Endodermal cell (in vitro differentiated cells): ENCODE data around the gene ARHGEF12. TPM values are rescaled to one million over a fixed set of nuclear protein-coding genes. Genes with fewer than 3 reads are reported as not detected.

Experiments
- DNase-seq: peaks from one replicate; pipeline ENCODE4 v3.0.0-alpha.2; 2017
- H3K27ac ChIP-seq: 2 replicates; pipeline ENCODE4 v1.5.1; 2013; ENCODE audit warnings: mild to moderate bottlenecking, low read depth, low read length, moderate library complexity
- H3K27me3 ChIP-seq: 2 replicates; pipeline ENCODE4 v1.6.1; 2013; ENCODE audit warnings: mild to moderate bottlenecking, low read length, moderate library complexity; ENCODE audit not compliant: insufficient read depth, control insufficient read depth, poor library complexity, severe bottlenecking
- H3K36me3 ChIP-seq: 2 replicates; pipeline ENCODE4 v1.7.0; 2013; ENCODE audit warnings: mild to moderate bottlenecking, low read length, moderate library complexity; ENCODE audit not compliant: control insufficient read depth, insufficient read depth
- H3K4me1 ChIP-seq: one replicate; pipeline ENCODE4 v1.7.0; 2013; ENCODE audit warnings: low read length; ENCODE audit not compliant: control insufficient read depth, insufficient read depth
- H3K4me3 ChIP-seq: 2 replicates; pipeline ENCODE4 v1.5.1; 2013; ENCODE audit warnings: mild to moderate bottlenecking, low read length, moderate library complexity
- H3K9ac ChIP-seq: 2 replicates; pipeline ENCODE4 v1.6.1; 2013; ENCODE audit warnings: mild to moderate bottlenecking, low read length, moderate library complexity; ENCODE audit not compliant: poor library complexity, severe bottlenecking; ENCODE audit errors: extremely low read depth
- H3K9me3 ChIP-seq: 2 replicates; pipeline ENCODE4 v1.6.1; 2013; ENCODE audit warnings: mild to moderate bottlenecking, low read length, moderate library complexity; ENCODE audit not compliant: control insufficient read depth
- H3K27ac Mint-ChIP-seq: 2 replicates; pipeline ENCODE4 v1.8.0; 2020; ENCODE audit warnings: mixed read lengths
- H3K27me3 Mint-ChIP-seq: 2 replicates; pipeline ENCODE4 v1.8.0; 2021; ENCODE audit warnings: mild to moderate bottlenecking, mixed read lengths; ENCODE audit not compliant: insufficient read depth
- H3K36me3 Mint-ChIP-seq: 2 replicates; pipeline ENCODE4 v1.8.0; 2020; ENCODE audit warnings: low read depth, mixed read lengths
- H3K4me1 Mint-ChIP-seq: 2 replicates; pipeline ENCODE4 v1.8.0; 2020; ENCODE audit warnings: mixed read lengths
- H3K4me3 Mint-ChIP-seq: 2 replicates; pipeline ENCODE4 v1.8.0; 2020; ENCODE audit warnings: mild to moderate bottlenecking, moderate library complexity, mixed read lengths
- H3K9me3 Mint-ChIP-seq: 2 replicates; pipeline ENCODE4 v1.8.0; 2020; ENCODE audit warnings: mild to moderate bottlenecking, mixed read lengths
- CTCF ChIP-seq: fragments of 200-600 bp; sonication (generic); conservative IDR thresholded peaks from 2 replicates; pipeline ENCODE4 v1.5.0; 2021; ENCODE audit warnings: antibody characterized with exemption, mild to moderate bottlenecking
- WGBS, 2 experiments: methylation state at CpG; one replicate each; pipeline versions ENCODE4 v1.1.5 to v1.1.7; 2013; ENCODE audit warnings: missing lambda C conversion rate in 2 of 2, mixed read lengths in 1 of 2; ENCODE audit not compliant: insufficient coverage in 1 of 2, insufficient read length in 1 of 2; 5-methylcytosine and 5-hydroxymethylcytosine counted together
- total RNA-seq, 2 donors: library from RNA; stranded (reverse); fragmentation: NEBNext Ultra II Directional in 1 of 2; extraction: Animal tissue kit (Norgen Biotek cat#: 25700) in 1 of 2; gene quantifications; 2 replicates in 1 of 2; 3 replicates in 1 of 2; pipeline ENCODE4 v1.2.1, GENCODE V29; 2021

The ARHGEF12 gene
- total RNA-seq, 2 donors from 2014 or later: 35.3 to 38.7 TPM

DNA sequence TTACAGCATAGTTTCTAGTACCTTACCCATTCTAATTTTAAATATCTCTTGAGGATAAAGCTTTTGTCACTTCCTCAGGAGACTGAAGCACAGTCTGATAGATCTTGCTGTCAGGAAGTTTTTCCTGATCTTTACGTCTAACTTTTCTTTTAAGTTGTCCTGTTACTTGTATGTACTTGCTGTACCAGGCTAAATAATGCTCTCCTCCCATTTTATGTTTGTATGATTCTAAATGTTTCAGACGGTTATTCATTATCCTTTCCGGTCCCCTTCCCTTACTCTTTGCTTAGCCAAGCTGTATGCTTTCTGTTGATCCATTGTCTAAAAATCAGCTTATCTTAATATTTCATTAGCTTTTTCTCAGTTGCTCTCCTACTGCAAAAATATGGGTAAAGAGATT lies 6.0 kb downstream of the ARHGEF12 start:
- no peaks in the 10 kb centered on the region for H3K36me3 ChIP-seq
- Mint-ChIP-seq H3K4me3 (no peak overlapping the region), H3K27me3 (no peaks in the 10 kb centered on the region), H3K27ac (no peak overlapping the region), H3K9me3 (no peaks in the 10 kb centered on the region), H3K36me3 (no peaks in the 10 kb centered on the region), H3K4me1 (peaks cover 48% of the 10 kb centered on the region)
- WGBS, 2 experiments: 76 to 94% methylated on average over 3 of the region's 3 CpGs
- peaks cover 5% of the 10 kb centered on the region for H3K4me1 ChIP-seq
- DNase-seq: no peak
- H3K9ac ChIP-seq: no peak overlapping the region
- H3K27me3 ChIP-seq: no peaks in the 10 kb centered on the region
- TF ChIP-seq CTCF: no peak
- no peak overlapping the region for H3K4me3 ChIP-seq
- H3K9me3 ChIP-seq: no peaks in the 10 kb centered on the region
- no peak overlapping the region for H3K27ac ChIP-seq

- Histone ChIP-seq H3K9me3 (no peaks in the 10 kb centered on the region), H3K4me3 (no peak overlapping the region), H3K36me3 (no peaks in the 10 kb centered on the region), H3K4me1 (peaks cover 5% of the 10 kb centered on the region), H3K9ac (no peak overlapping the region), H3K27ac (no peak overlapping the region), H3K27me3 (no peaks in the 10 kb centered on the region)
- peaks cover 49% of the 10 kb centered on the region for H3K4me1 Mint-ChIP-seq
- no peaks in the 10 kb centered on the region for H3K36me3 Mint-ChIP-seq
- no peak for DNase-seq
- WGBS, 2 experiments: 76 to 100% methylated on average over 2 to 3 of the region's 3 CpGs
- no peaks in the 10 kb centered on the region for H3K9me3 Mint-ChIP-seq
- TF ChIP-seq CTCF: no peak
- H3K4me3 Mint-ChIP-seq: no peak overlapping the region
- H3K27me3 Mint-ChIP-seq: no peaks in the 10 kb centered on the region
- no peak overlapping the region for H3K27ac Mint-ChIP-seq
Observed at GRCh38 chr11:120342678-120343077, 6.5 kb downstream of the ARHGEF12 start.

GRCh38 chr11:120343429-120343828 lies 7.2 kb downstream of the ARHGEF12 start:
- H3K9me3 ChIP-seq: no peaks in the 10 kb centered on the region
- Mint-ChIP-seq H3K4me1 (peaks cover 43% of the 10 kb centered on the region), H3K27me3 (no peaks in the 10 kb centered on the region), H3K4me3 (no peak overlapping the region), H3K27ac (no peak overlapping the region), H3K36me3 (no peaks in the 10 kb centered on the region), H3K9me3 (no peaks in the 10 kb centered on the region)
- no peak overlapping the region for H3K4me3 ChIP-seq
- DNase-seq: no peak
- H3K27me3 ChIP-seq: no peaks in the 10 kb centered on the region
- H3K4me1 ChIP-seq: peaks cover 5% of the 10 kb centered on the region
- no peaks in the 10 kb centered on the region for H3K36me3 ChIP-seq
- H3K27ac ChIP-seq: no peak overlapping the region
- WGBS, 2 experiments: 91 to 100% methylated on average over 1 to 2 of the region's 2 CpGs
- TF ChIP-seq CTCF: no peak
- no peak overlapping the region for H3K9ac ChIP-seq
